ENCODE data around the gene RCOR3.
A peak's percentile ranks its signal among the peaks of the same experiment; 100 is the strongest.
"Not testable (repeated sequence)": the region's sequence is repeated elsewhere in the genome, so short reads cannot be mapped to it uniquely, and the experiment has no call there.

Gene RCOR3

DNA sequence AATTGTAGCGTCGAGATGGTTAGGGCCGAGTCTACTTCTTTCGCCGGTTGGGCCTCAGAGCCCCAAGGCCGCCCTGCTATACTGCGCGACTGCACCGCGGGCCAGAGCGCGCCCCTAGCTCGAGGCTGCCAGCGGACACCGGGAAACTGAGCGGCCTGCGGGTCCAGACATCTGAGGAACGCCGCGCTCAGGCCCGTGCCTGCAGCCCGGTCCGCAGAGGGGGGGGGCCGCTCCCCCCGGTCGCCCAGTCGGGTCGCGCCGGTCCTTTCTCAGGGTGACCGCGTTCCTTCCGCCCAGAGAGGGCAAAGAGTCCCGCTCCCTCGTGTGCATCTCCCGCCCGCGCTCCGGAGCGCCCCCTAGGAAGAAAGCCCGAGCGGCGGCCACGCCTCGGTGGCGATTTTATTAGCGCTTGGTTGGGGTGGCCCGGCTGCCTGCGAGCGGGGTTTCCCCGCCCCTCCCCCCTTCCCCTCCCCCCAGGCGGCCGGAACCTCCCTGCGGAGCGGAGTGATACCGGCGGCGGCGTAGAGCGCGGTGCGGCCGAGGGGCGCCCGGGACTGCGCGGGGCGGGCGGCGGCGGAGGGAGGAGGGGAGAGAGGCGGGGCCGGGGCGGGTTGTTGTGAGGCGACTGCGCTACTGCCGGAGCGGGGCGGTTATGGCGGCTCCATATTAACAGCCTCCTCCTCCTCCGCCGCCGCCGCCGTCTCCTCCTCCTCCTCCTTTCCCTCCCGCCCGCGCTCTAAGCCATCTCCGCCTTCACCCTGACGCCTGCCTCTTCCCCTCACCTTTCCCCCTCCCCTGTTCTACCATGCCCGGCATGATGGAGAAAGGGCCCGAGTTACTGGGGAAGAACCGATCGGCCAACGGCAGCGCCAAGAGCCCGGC, at the start of gene RCOR3:
Gene RCOR3, plus strand, starts transcription at position 611 of the 882 bp plus-strand sequence. Its CDS starts 195 bp downstream, at position 806.
- peak within 1 kb of the TSS; percentile 94 for H3K4me3 ChIP-seq (ENCODE audit: low read depth, low read length)
- peaks cover 7% of the 10 kb centered on the region for H3K36me3 ChIP-seq (ENCODE audit: control insufficient read depth, insufficient read depth, low read length)
- H3K9ac ChIP-seq (ENCODE audit: low read depth, low read length): peak within 1 kb of the TSS; percentile 97
- peak within 1 kb of the TSS; percentile 99 for H3K27ac ChIP-seq (ENCODE audit: low read depth, low read length)
- no peaks in the 10 kb centered on the region for H3K27me3 ChIP-seq (ENCODE audit: control insufficient read depth, insufficient read depth, low read length)
- H3K4me1 ChIP-seq (ENCODE audit: control insufficient read depth, insufficient read depth, low read length): peaks cover 23% of the 10 kb centered on the region
- H3K9me3 ChIP-seq (ENCODE audit: control insufficient read depth, insufficient read depth, low read length): no peaks in the 10 kb centered on the region

DNA sequence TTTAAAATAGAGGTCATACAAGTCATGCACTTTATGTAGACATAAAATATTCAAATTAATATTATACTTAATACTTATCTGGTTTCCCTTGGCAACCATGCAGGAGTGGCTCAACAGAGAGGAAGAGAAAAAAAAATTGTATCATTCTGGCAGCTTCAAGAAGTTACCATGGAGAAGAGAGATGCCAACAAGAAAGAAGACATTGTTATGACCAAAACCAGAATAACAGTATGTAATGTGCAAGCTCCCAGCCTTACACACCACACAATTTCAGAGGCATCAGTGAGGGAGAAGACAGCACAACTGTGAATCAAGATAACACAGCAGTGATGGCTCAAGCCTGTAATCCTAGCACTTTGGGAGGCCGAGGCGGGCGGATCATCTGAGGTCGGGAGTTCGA, 49.1 kb upstream of the RCOR3 start:
- Histone ChIP-seq H3K9ac (ENCODE audit: low read depth, low read length) (no peak overlapping the region), H3K27ac (ENCODE audit: low read depth, low read length) (no peak overlapping the region), H3K4me3 (ENCODE audit: low read depth, low read length) (no peak overlapping the region), H3K36me3 (ENCODE audit: control insufficient read depth, insufficient read depth, low read length) (no peaks in the 10 kb centered on the region), H3K9me3 (ENCODE audit: control insufficient read depth, insufficient read depth, low read length) (no peaks in the 10 kb centered on the region), H3K27me3 (ENCODE audit: control insufficient read depth, insufficient read depth, low read length) (no peaks in the 10 kb centered on the region), H3K4me1 (ENCODE audit: control insufficient read depth, insufficient read depth, low read length) (no peaks in the 10 kb centered on the region)

DNA sequence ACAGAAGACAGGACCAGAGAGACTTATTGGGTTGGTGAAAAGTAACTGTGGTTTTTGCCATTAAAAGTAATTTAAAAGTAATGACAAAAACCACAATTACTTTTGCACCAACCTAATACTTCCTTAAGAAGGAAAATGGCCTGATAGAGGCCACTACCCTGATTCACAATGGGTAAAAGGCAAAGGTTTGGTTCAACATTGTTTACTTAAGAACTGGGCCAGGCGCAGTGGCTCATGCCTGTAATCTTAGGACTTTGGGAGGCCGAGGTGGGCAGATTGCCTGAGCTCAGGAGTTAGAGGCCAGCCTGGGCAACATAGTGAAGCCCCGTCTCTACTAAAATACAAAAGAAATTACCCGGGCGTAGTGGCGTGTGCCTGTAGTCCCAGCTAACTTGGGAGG, 48.2 kb upstream of the RCOR3 start:
- Histone ChIP-seq H3K9ac (ENCODE audit: low read depth, low read length) (no peak overlapping the region), H3K4me1 (ENCODE audit: control insufficient read depth, insufficient read depth, low read length) (no peaks in the 10 kb centered on the region), H3K36me3 (ENCODE audit: control insufficient read depth, insufficient read depth, low read length) (no peaks in the 10 kb centered on the region), H3K27ac (ENCODE audit: low read depth, low read length) (no peak overlapping the region), H3K9me3 (ENCODE audit: control insufficient read depth, insufficient read depth, low read length) (no peaks in the 10 kb centered on the region), H3K27me3 (ENCODE audit: control insufficient read depth, insufficient read depth, low read length) (no peaks in the 10 kb centered on the region), H3K4me3 (ENCODE audit: low read depth, low read length) (no peak overlapping the region)

DNA sequence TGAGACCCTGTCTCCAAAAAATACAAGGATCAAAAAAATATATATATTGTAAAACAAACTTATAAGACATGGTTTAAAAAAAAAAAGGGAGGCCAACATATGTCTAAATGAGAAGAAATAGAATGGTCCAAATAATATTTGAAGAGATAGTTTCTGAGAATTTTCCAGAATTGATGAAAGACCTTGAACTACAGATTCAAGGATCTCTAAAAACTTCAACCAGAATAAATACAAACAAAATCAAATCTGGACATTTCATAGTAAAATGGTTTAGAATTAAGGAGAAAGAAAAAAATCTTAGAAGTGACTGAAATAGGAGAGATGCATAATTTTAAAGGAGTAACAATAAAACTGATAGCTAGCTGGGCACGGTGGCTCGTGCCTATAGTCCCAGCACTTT, 45.5 kb upstream of the RCOR3 start:
- H3K4me1 ChIP-seq (ENCODE audit: control insufficient read depth, insufficient read depth, low read length): no peaks in the 10 kb centered on the region
- H3K27ac ChIP-seq (ENCODE audit: low read depth, low read length): no peak overlapping the region
- no peak overlapping the region for H3K4me3 ChIP-seq (ENCODE audit: low read depth, low read length)
- H3K9ac ChIP-seq (ENCODE audit: low read depth, low read length): no peak overlapping the region
- no peaks in the 10 kb centered on the region for H3K27me3 ChIP-seq (ENCODE audit: control insufficient read depth, insufficient read depth, low read length)
- H3K9me3 ChIP-seq (ENCODE audit: control insufficient read depth, insufficient read depth, low read length): no peaks in the 10 kb centered on the region
- H3K36me3 ChIP-seq (ENCODE audit: control insufficient read depth, insufficient read depth, low read length): no peaks in the 10 kb centered on the region

DNA sequence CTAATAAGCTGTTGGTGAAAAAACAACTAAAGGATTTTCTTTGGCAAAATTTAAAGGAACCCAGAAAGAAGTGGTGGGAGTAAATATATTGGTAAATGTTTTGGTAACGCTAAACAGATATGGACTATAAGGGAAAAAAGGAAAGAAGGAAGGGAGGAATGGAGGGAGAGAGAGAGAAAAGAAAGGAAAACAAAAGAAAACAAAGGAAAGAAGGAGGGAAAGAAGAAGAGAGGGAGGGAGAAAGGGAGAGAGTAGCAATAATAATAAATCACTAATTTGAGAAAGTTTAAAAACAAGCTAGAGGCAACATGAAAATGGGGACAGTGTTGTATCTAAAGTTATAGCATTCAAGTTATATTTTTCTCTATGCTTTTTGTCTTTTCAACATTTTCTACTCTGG, 43.6 kb upstream of the RCOR3 start:
- no peaks in the 10 kb centered on the region for H3K4me1 ChIP-seq (ENCODE audit: control insufficient read depth, insufficient read depth, low read length)
- H3K27ac ChIP-seq (ENCODE audit: low read depth, low read length): no peak overlapping the region
- no peak overlapping the region for H3K9ac ChIP-seq (ENCODE audit: low read depth, low read length)
- H3K27me3 ChIP-seq (ENCODE audit: control insufficient read depth, insufficient read depth, low read length): no peaks in the 10 kb centered on the region
- H3K4me3 ChIP-seq (ENCODE audit: low read depth, low read length): no peak overlapping the region
- H3K36me3 ChIP-seq (ENCODE audit: control insufficient read depth, insufficient read depth, low read length): no peaks in the 10 kb centered on the region
- no peaks in the 10 kb centered on the region for H3K9me3 ChIP-seq (ENCODE audit: control insufficient read depth, insufficient read depth, low read length)

- Histone ChIP-seq H3K27ac (ENCODE audit: low read depth, low read length) (no peak overlapping the region), H3K4me3 (ENCODE audit: low read depth, low read length) (no peak overlapping the region), H3K36me3 (ENCODE audit: control insufficient read depth, insufficient read depth, low read length) (no peaks in the 10 kb centered on the region), H3K9me3 (ENCODE audit: control insufficient read depth, insufficient read depth, low read length) (no peaks in the 10 kb centered on the region), H3K4me1 (ENCODE audit: control insufficient read depth, insufficient read depth, low read length) (no peaks in the 10 kb centered on the region), H3K27me3 (ENCODE audit: control insufficient read depth, insufficient read depth, low read length) (no peaks in the 10 kb centered on the region), H3K9ac (ENCODE audit: low read depth, low read length) (no peak overlapping the region)
These were observed 41.8 kb upstream of the RCOR3 start for GRCh38 chr1:211217392-211217791.

GRCh38 chr1:211222469-211223234, 36.5 kb upstream of the RCOR3 start:
- not testable (repeated sequence) for H3K27ac ChIP-seq (ENCODE audit: low read depth, low read length); H3K4me3 ChIP-seq (ENCODE audit: low read depth, low read length); H3K36me3 ChIP-seq (ENCODE audit: control insufficient read depth, insufficient read depth, low read length); H3K4me1 ChIP-seq (ENCODE audit: control insufficient read depth, insufficient read depth, low read length); H3K9me3 ChIP-seq (ENCODE audit: control insufficient read depth, insufficient read depth, low read length); H3K9ac ChIP-seq (ENCODE audit: low read depth, low read length); H3K27me3 ChIP-seq (ENCODE audit: control insufficient read depth, insufficient read depth, low read length)

GRCh38 chr1:211228573-211229364, 30.4 kb upstream of the RCOR3 start:
- H3K9me3 ChIP-seq (ENCODE audit: control insufficient read depth, insufficient read depth, low read length); H3K4me1 ChIP-seq (ENCODE audit: control insufficient read depth, insufficient read depth, low read length); H3K36me3 ChIP-seq (ENCODE audit: control insufficient read depth, insufficient read depth, low read length); H3K27ac ChIP-seq (ENCODE audit: low read depth, low read length); H3K4me3 ChIP-seq (ENCODE audit: low read depth, low read length); H3K27me3 ChIP-seq (ENCODE audit: control insufficient read depth, insufficient read depth, low read length); H3K9ac ChIP-seq (ENCODE audit: low read depth, low read length): not testable (repeated sequence)

DNA sequence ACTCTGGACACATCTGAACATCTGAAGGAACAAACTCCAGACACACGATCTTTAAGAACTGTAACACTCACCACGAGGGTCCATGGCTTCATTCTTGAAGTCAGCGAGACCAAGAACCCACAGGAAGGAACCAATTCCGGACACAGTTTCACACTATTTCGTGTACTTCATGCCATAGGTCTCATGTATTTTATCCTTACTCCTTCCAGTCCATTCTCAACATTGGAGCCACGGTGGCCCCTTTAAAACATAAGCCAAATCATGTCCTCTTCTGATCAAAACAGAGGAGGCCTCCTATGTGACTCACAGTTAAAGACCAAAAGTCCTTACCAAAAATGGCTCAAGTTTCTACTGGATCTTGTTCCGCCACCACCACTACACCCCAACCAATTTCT, 29.8 kb upstream of the RCOR3 start:
- no peaks in the 10 kb centered on the region for H3K9me3 ChIP-seq (ENCODE audit: control insufficient read depth, insufficient read depth, low read length)
- H3K4me3 ChIP-seq (ENCODE audit: low read depth, low read length): no peak overlapping the region
- no peaks in the 10 kb centered on the region for H3K27me3 ChIP-seq (ENCODE audit: control insufficient read depth, insufficient read depth, low read length)
- no peak overlapping the region for H3K9ac ChIP-seq (ENCODE audit: low read depth, low read length)
- H3K27ac ChIP-seq (ENCODE audit: low read depth, low read length): no peak overlapping the region
- H3K4me1 ChIP-seq (ENCODE audit: control insufficient read depth, insufficient read depth, low read length): no peaks in the 10 kb centered on the region
- H3K36me3 ChIP-seq (ENCODE audit: control insufficient read depth, insufficient read depth, low read length): no peaks in the 10 kb centered on the region

GRCh38 chr1:211231873-211232272, 27.3 kb upstream of the RCOR3 start:
- Histone ChIP-seq H3K27me3 (ENCODE audit: control insufficient read depth, insufficient read depth, low read length) (no peaks in the 10 kb centered on the region), H3K4me3 (ENCODE audit: low read depth, low read length) (no peak overlapping the region), H3K4me1 (ENCODE audit: control insufficient read depth, insufficient read depth, low read length) (no peaks in the 10 kb centered on the region), H3K36me3 (ENCODE audit: control insufficient read depth, insufficient read depth, low read length) (no peaks in the 10 kb centered on the region), H3K9me3 (ENCODE audit: control insufficient read depth, insufficient read depth, low read length) (no peaks in the 10 kb centered on the region), H3K27ac (ENCODE audit: low read depth, low read length) (no peak overlapping the region), H3K9ac (ENCODE audit: low read depth, low read length) (no peak overlapping the region)

Measured in HUES48 (cell line).